HepG2 (cell line): ENCODE measurements around the gene TM2D3. TPM values are rescaled to one million over a fixed set of nuclear protein-coding genes. Genes with fewer than 3 reads are reported as not detected.

Experiments used
- ATAC-seq: fragments of 200-7000 bp; cut with Tn5 transposase; 3 replicates; pipeline ENCODE4 v1.9.1; 2020; ENCODE audit warnings: mild to moderate bottlenecking, moderate library complexity
- BruUV-seq: library from RNA; stranded (reverse); fragments of 400-500 nt; replicated peaks from 2 replicates; lab custom pipeline; 2021; lab: Mats Ljungman, UMichigan
- CTCF ChIA-PET: fragments of 300-600 bp; formaldehyde crosslinking; extraction: SDS; loops from one replicate; lab custom pipeline; 2021; ENCODE audit warnings: low total read pairs, inconsistent platforms, low intra/inter-chr PET ratio; lab: Yijun Ruan, JAX
- POLR2A ChIA-PET: fragments of 350-600 bp; sonication (Branson Sonifier 250); formaldehyde crosslinking; loops from one replicate; lab custom pipeline; 2020; ENCODE audit warnings: antibody characterized with exemption, inconsistent platforms; lab: Yijun Ruan, JAX
- DNase-seq: peaks from one replicate; pipeline ENCODE4 v3.0.0-alpha.2; 2015; ENCODE audit warnings: low spot score
- FAIRE-seq: peaks from 3 replicates; lab custom pipeline; 2011; peaks lifted over from hg19 to GRCh38; lab: Jason Lieb, UNC
- H2AFZ ChIP-seq: one replicate; pipeline ENCODE4 v1.6.1; 2011; ENCODE audit warnings: low read length, inconsistent platforms
- H3K27ac ChIP-seq: fragments of 300-600 bp; 3 replicates; pipeline ENCODE4 v1.8.0; 2011; ENCODE audit warnings: mixed run types, mild to moderate bottlenecking, mixed read lengths, low read length, inconsistent platforms; ENCODE audit not compliant: insufficient read depth; ENCODE audit errors: extremely low read length
- H3K27me3 ChIP-seq, 2 experiments: fragments of 200-600 bp in 1 of 2; 2 replicates in 1 of 2; 3 replicates in 1 of 2; pipeline versions ENCODE4 v1.6.0 to v1.8.0; 2011; ENCODE audit warnings: low read length in 2 of 2, mild to moderate bottlenecking in 2 of 2, moderate library complexity in 2 of 2, inconsistent platforms in 1 of 2; ENCODE audit not compliant: insufficient read depth in 2 of 2, control insufficient read depth in 1 of 2
- H3K36me3 ChIP-seq, 2 experiments: fragments of 200-600 bp in 1 of 2; replicated peaks in 1 of 2; 2 replicates in 1 of 2; 3 replicates in 1 of 2; pipeline versions ENCODE4 v1.5.1 to v1.8.0; 2011; ENCODE audit warnings: low read length in 2 of 2, inconsistent platforms in 1 of 2; ENCODE audit not compliant: insufficient read depth in 2 of 2, control insufficient read depth in 1 of 2
- H3K4me1 ChIP-seq: 2 replicates; pipeline ENCODE4 v1.5.1; 2012; ENCODE audit warnings: low read length, inconsistent platforms; ENCODE audit not compliant: insufficient read depth
- H3K4me2 ChIP-seq: 2 replicates; pipeline ENCODE4 v1.6.0; 2011; ENCODE audit warnings: low read depth, low read length, inconsistent platforms
- H3K4me3 ChIP-seq, 3 experiments: fragments of 200-600 bp in 1 of 3; sonication (generic), shearing (Covaris generic) in 1 of 3; replicated peaks in 1 of 3; 2 replicates each; pipeline ENCODE4 v1.5.1; 2011 to 2016; ENCODE audit warnings: low read length in 3 of 3, inconsistent platforms in 2 of 3, low read depth in 2 of 3, mild to moderate bottlenecking in 2 of 3, control low read depth in 1 of 3, mixed read lengths in 1 of 3; ENCODE audit not compliant: insufficient read depth in 1 of 3
- H3K79me2 ChIP-seq: one replicate; pipeline ENCODE4 v1.6.1; 2011; ENCODE audit warnings: low read length, inconsistent platforms; ENCODE audit not compliant: insufficient read depth
- H3K9ac ChIP-seq: 2 replicates; pipeline ENCODE4 v1.6.0; 2011; ENCODE audit warnings: mild to moderate bottlenecking, low read depth, low read length, inconsistent platforms; ENCODE audit not compliant: insufficient read depth
- H3K9me3 ChIP-seq: 2 replicates; pipeline ENCODE4 v1.5.1; 2012; ENCODE audit warnings: mild to moderate bottlenecking, low read length
- H4K20me1 ChIP-seq: 2 replicates; pipeline ENCODE4 v1.6.0; 2011; ENCODE audit warnings: inconsistent platforms, mild to moderate bottlenecking, low read length, moderate library complexity; ENCODE audit not compliant: insufficient read depth
- ARID2 ChIP-seq: sonication (generic); formaldehyde crosslinking; IDR thresholded peaks from 2 replicates; pipeline ENCODE4 v1.8.1; 2022; ENCODE audit warnings: mild to moderate bottlenecking, missing genetic modification reagents, borderline replicate concordance
- CENPX ChIP-seq: sonication (generic); formaldehyde crosslinking; IDR thresholded peaks from 2 replicates; pipeline ENCODE4 v1.9.0; 2021; ENCODE audit warnings: mild to moderate bottlenecking, missing genetic modification reagents, moderate library complexity
- ETV6 ChIP-seq: sonication (generic); formaldehyde crosslinking; conservative IDR thresholded peaks from 2 replicates; pipeline ENCODE4 v1.4.0; 2020; ENCODE audit warnings: missing genetic modification reagents
- GFI1 ChIP-seq: sonication (generic); formaldehyde crosslinking; IDR thresholded peaks from 2 replicates; pipeline ENCODE4 v1.5.0; 2020; ENCODE audit warnings: missing genetic modification reagents, mild to moderate bottlenecking, borderline replicate concordance
- HMG20B ChIP-seq: conservative IDR thresholded peaks from 2 replicates; pipeline ENCODE4 v1.6.1; 2016; ENCODE audit warnings: missing genetic modification reagents, missing compliant biosample characterization
- PCBP2 ChIP-seq: fragments of 200-400 bp; formaldehyde crosslinking; optimal IDR thresholded peaks from 2 replicates; pipeline ENCODE3; 2018; ENCODE audit warnings: low read length, low read depth; ENCODE audit not compliant: poor library complexity, severe bottlenecking
- WGBS: methylation state at CpG from one replicate; pipeline ENCODE4 v1.1.6; 2017; ENCODE audit warnings: low lambda C conversion rate; 5-methylcytosine and 5-hydroxymethylcytosine counted together
- in situ Hi-C: cut with HindIII; loops from 2 replicates; pipeline ENCODE4 v1.10.0; 2017; ENCODE audit warnings: low pct_unique_long_range_greater_than_20kb; ENCODE audit not compliant: extremely low pct_ligation_motif_present
- intact Hi-C: fragments of 100-400 bp; cut with micrococcal nuclease; formaldehyde crosslinking; loops from one replicate; pipeline ENCODE4 v1.10.0; 2022; ENCODE audit not compliant: unreplicated experiment
- polyA plus RNA-seq, 8 experiments: library from polyadenylated mRNA; depleted of rRNA in 3 of 8; stranded (reverse) in 7 of 8; unstranded in 1 of 8; fragments of >200 nt; fragmentation: Illumina TruSeq in 4 of 8; extraction: Trizol in 4 of 8; gene quantifications; 2 replicates each; pipeline versions ENCODE4 v1.2.1 to v1.2.3, GENCODE V29; 2011 to 2016; ENCODE audit warnings: low read depth in 4 of 8, missing spikeins in 1 of 8, mixed read lengths in 1 of 8; ENCODE audit not compliant: insufficient read depth in 1 of 8
- total RNA-seq, 5 experiments: library from RNA; depleted of rRNA; stranded (reverse); fragments of >200 nt; fragmentation: Illumina TruSeq; extraction: Trizol; gene quantifications; 2 replicates each; pipeline ENCODE4 v1.2.3, GENCODE V29; 2016; ENCODE audit warnings: low read depth in 1 of 5
- TF ChIP-seq, protein P1 (sequence below): IDR thresholded peaks from 2 replicates; pipeline ENCODE4 v1.6.1; 2016; ENCODE audit warnings: low read depth
- TF ChIP-seq, protein P2 (sequence below): sonication (generic); formaldehyde crosslinking; IDR thresholded peaks from 2 replicates; pipeline ENCODE4 v1.4.0; 2020; ENCODE audit warnings: mild to moderate bottlenecking, missing genetic modification reagents

Gene TM2D3
- total and polyA plus RNA-seq, 2 of the 13 experiments (the other 11 are each of a cell fraction or from before 2014, with no cell fraction given), result 31.1 to 72.7 TPM

DNA sequence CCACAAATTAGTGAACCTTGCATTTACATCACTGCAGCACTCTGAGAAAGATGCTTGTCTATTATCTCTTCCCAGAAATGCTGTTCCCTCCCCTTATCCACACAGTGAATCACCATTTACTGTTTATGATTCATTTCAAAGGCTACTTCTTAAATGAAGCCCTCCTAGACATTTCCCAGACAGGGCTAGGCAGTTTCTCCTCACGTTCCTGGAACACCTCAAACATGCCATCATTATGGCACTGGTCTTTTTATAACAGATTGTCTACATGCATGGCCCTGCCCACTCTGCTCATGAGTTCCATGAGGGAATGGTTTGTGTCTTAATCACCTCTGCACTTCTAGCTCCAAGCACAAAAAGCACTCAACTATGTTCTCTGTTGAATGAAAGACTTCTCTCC, 32.2 kb upstream of the TM2D3 start:
- no peak for ATAC-seq
- no peaks in the 10 kb centered on the region for H3K9me3 ChIP-seq
- H2AFZ ChIP-seq, result no peak overlapping the region
- no peak for FAIRE-seq
- WGBS, result 94% methylated on average over 1 of the region's 1 CpG
- H3K4me1 ChIP-seq, result no peaks in the 10 kb centered on the region
- in situ Hi-C loops (no loop called here), intact Hi-C loops (no loop called here)
- DNase-seq, result no peak
- H3K9ac ChIP-seq, result no peak overlapping the region
- no peak overlapping the region for H3K4me3 ChIP-seq
- H3K79me2 ChIP-seq, result no peaks in the 10 kb centered on the region
- H3K27ac ChIP-seq, result no peak overlapping the region
- H3K36me3 ChIP-seq, result peaks cover 4 to 41% of the 10 kb centered on the region in 2 experiments; a peak in 4 of 5 replicates
- no peak overlapping the region for H3K4me2 ChIP-seq
- no TSS peak for BruUV-seq
- H4K20me1 ChIP-seq, result no peaks in the 10 kb centered on the region
- POLR2A ChIA-PET, result no interaction called here
- no peaks in the 10 kb centered on the region for H3K27me3 ChIP-seq
- CTCF ChIA-PET, result no interaction called here
- TF ChIP-seq ETV6 (CRISPR knock-in tag) (no peak), ARID2 (CRISPR knock-in tag) (no peak), CENPX (CRISPR knock-in tag) (no peak), HMG20B (CRISPR knock-in tag) (no peak), PCBP2 (no peak)

- DNase-seq (no peak), FAIRE-seq (no peak), ATAC-seq (no peak)
- H3K4me1 ChIP-seq, result no peaks in the 10 kb centered on the region
- no peak overlapping the region for H3K4me3 ChIP-seq
- no peaks in the 10 kb centered on the region for H4K20me1 ChIP-seq
- TF ChIP-seq, protein P1, sequence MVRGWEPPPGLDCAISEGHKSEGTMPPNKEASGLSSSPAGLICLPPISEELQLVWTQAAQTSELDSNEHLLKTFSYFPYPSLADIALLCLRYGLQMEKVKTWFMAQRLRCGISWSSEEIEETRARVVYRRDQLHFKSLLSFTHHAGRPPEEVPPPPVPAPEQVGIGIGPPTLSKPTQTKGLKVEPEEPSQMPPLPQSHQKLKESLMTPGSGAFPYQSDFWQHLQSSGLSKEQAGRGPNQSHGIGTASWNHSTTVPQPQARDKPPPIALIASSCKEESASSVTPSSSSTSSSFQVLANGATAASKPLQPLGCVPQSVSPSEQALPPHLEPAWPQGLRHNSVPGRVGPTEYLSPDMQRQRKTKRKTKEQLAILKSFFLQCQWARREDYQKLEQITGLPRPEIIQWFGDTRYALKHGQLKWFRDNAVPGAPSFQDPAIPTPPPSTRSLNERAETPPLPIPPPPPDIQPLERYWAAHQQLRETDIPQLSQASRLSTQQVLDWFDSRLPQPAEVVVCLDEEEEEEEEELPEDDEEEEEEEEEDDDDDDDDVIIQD (CRISPR knock-in tag), result no peak
- no peak for TF ChIP-seq GFI1
- TF ChIP-seq, protein P2, sequence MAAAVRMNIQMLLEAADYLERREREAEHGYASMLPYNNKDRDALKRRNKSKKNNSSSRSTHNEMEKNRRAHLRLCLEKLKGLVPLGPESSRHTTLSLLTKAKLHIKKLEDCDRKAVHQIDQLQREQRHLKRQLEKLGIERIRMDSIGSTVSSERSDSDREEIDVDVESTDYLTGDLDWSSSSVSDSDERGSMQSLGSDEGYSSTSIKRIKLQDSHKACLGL (CRISPR knock-in tag), result no peak
- peaks cover 5 to 44% of the 10 kb centered on the region in 2 experiments; a peak in 4 of 5 replicates for H3K36me3 ChIP-seq
- no peak overlapping the region for H3K27ac ChIP-seq
- in situ Hi-C loops, result no loop called here
- H3K9ac ChIP-seq, result no peak overlapping the region
- H2AFZ ChIP-seq, result no peak overlapping the region
- CTCF ChIA-PET, result no interaction called here
- H3K27me3 ChIP-seq, result no peaks in the 10 kb centered on the region
- intact Hi-C loops, result no loop called here
- BruUV-seq, result no TSS peak
- H3K9me3 ChIP-seq, result no peaks in the 10 kb centered on the region
- no peak overlapping the region for H3K4me2 ChIP-seq
- WGBS, result 91% methylated on average over 1 of the region's 2 CpGs
- POLR2A ChIA-PET, result no interaction called here
- H3K79me2 ChIP-seq, result no peaks in the 10 kb centered on the region
Measured at GRCh38 chr15:101679806-101680205, 27.6 kb upstream of the TM2D3 start.
